Fibroblast of lung (primary cell): ENCODE measurements around the gene TIMM22. TPM values are rescaled to one million over a fixed set of nuclear protein-coding genes. Genes with fewer than 3 reads are reported as not detected.
A peak's percentile ranks its signal among the peaks of the same experiment; 100 is the strongest.
"Not testable (repeated sequence)": the region's sequence is repeated elsewhere in the genome, so short reads cannot be mapped to it uniquely, and the experiment has no call there.

Experiments used
- DNase-seq, 2 donors: peaks; one replicate each; pipeline versions ENCODE4 v3.0.0 to v3.0.0-alpha.2; 2010; ENCODE audit warnings: low read depth in 2 of 2
- H2AFZ ChIP-seq: 2 replicates; pipeline ENCODE4 v1.5.1; 2012; ENCODE audit warnings: low read length, control low read depth, inconsistent platforms
- H3K27ac ChIP-seq: 2 replicates; pipeline ENCODE4 v1.5.1; 2011; ENCODE audit warnings: low read length, control low read depth; ENCODE audit not compliant: insufficient read depth
- H3K27me3 ChIP-seq: 2 replicates; pipeline ENCODE4 v1.5.1; 2011; ENCODE audit warnings: mild to moderate bottlenecking, low read length; ENCODE audit not compliant: control insufficient read depth, insufficient read depth
- H3K36me3 ChIP-seq: 2 replicates; pipeline ENCODE4 v1.5.1; 2011; ENCODE audit warnings: low read length; ENCODE audit not compliant: control insufficient read depth, insufficient read depth
- H3K4me1 ChIP-seq: 2 replicates; pipeline ENCODE4 v1.5.1; 2011; ENCODE audit warnings: low read length; ENCODE audit not compliant: control insufficient read depth, insufficient read depth; ENCODE audit errors: extremely low read depth
- H3K4me2 ChIP-seq: 2 replicates; pipeline ENCODE4 v1.5.1; 2011; ENCODE audit warnings: low read length, control low read depth; ENCODE audit not compliant: insufficient read depth; ENCODE audit errors: extremely low read depth
- H3K4me3 ChIP-seq, 4 experiments: fragments of 200-600 bp in 1 of 4; sonication (generic) in 1 of 4; replicated peaks in 1 of 4; 2 replicates each; pipeline ENCODE4 v1.5.1; 2011 to 2016; ENCODE audit warnings: low read length in 4 of 4, low read depth in 3 of 4, mild to moderate bottlenecking in 3 of 4, control low read depth in 2 of 4, inconsistent platforms in 1 of 4, mixed read lengths in 1 of 4; ENCODE audit not compliant: insufficient read depth in 1 of 4; ENCODE audit errors: control extremely low read depth in 1 of 4
- H3K79me2 ChIP-seq: 2 replicates; pipeline ENCODE4 v1.5.1; 2012; ENCODE audit warnings: mild to moderate bottlenecking, low read length, inconsistent platforms; ENCODE audit not compliant: control insufficient read depth, insufficient read depth
- H3K9ac ChIP-seq: 2 replicates; pipeline ENCODE4 v1.5.1; 2011; ENCODE audit warnings: mild to moderate bottlenecking, low read length, control low read depth; ENCODE audit not compliant: insufficient read depth
- H3K9me3 ChIP-seq: 2 replicates; pipeline ENCODE4 v1.5.1; 2012; ENCODE audit warnings: low read depth, low read length; ENCODE audit not compliant: control insufficient read depth, insufficient read depth
- H4K20me1 ChIP-seq: 2 replicates; pipeline ENCODE4 v1.5.1; 2011; ENCODE audit warnings: low read length; ENCODE audit not compliant: control insufficient read depth, insufficient read depth; ENCODE audit errors: extremely low read depth
- EZH2 ChIP-seq: IDR thresholded peaks from 2 replicates; pipeline ENCODE4 v1.5.1; 2012; ENCODE audit warnings: low read length, control low read depth, mild to moderate bottlenecking; ENCODE audit errors: missing control alignments
- polyA plus RNA-seq, 2 donors: library from polyadenylated mRNA; depleted of rRNA in 1 of 2; stranded (reverse) in 1 of 2; unstranded in 1 of 2; fragments of >200 nt; gene quantifications; 2 replicates each; pipeline ENCODE4 v1.2.1, GENCODE V29; 2011 to 2012; ENCODE audit warnings: missing spikeins in 1 of 2
- total RNA-seq: library from RNA; depleted of rRNA; stranded (reverse); fragments of >200 nt; gene quantifications from 2 replicates; pipeline ENCODE4 v1.2.1, GENCODE V29; 2014
- TF ChIP-seq, protein P1 (sequence below), 2 donors: IDR thresholded peaks in 1 of 2; conservative IDR thresholded peaks in 1 of 2; 1 replicate in 1 of 2; 2 replicates in 1 of 2; pipeline ENCODE4 v1.5.1; 2011 to 2012; ENCODE audit warnings: low read length in 2 of 2, control low read depth in 1 of 2, inconsistent platforms in 1 of 2, low read depth in 1 of 2, mild to moderate bottlenecking in 1 of 2

Gene TIMM22
- total and polyA plus RNA-seq, 2 donors (not counting 1 experiment from before 2014, with no cell fraction given) = 13.4 to 17.4 TPM

DNA sequence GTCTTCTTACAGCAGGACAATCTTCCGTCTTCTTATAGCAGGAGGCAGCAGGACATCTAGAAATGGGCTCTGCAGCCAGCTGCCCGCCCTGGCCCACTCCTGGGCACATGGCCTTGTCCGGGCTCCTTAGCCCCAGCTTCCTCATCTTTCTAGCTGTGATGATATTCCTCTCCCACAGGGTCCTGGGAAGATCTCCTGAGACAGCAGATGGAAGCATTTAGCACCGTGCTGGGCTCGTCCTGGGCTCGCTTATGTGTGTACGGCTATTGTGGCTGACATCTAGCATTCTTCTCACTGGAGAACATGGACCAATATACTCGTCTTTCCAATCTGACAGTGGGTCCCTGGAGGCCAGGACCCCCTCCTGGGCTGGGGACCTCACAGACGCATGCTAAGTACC lies 48.5 kb downstream of the TIMM22 start:
- no peaks in the 10 kb centered on the region for H3K9me3 ChIP-seq
- TF ChIP-seq, protein P1, sequence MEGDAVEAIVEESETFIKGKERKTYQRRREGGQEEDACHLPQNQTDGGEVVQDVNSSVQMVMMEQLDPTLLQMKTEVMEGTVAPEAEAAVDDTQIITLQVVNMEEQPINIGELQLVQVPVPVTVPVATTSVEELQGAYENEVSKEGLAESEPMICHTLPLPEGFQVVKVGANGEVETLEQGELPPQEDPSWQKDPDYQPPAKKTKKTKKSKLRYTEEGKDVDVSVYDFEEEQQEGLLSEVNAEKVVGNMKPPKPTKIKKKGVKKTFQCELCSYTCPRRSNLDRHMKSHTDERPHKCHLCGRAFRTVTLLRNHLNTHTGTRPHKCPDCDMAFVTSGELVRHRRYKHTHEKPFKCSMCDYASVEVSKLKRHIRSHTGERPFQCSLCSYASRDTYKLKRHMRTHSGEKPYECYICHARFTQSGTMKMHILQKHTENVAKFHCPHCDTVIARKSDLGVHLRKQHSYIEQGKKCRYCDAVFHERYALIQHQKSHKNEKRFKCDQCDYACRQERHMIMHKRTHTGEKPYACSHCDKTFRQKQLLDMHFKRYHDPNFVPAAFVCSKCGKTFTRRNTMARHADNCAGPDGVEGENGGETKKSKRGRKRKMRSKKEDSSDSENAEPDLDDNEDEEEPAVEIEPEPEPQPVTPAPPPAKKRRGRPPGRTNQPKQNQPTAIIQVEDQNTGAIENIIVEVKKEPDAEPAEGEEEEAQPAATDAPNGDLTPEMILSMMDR (conservative IDR thresholded peaks at IDR 0.05 in 1 of 2, IDR thresholded peaks at IDR 0.05 in 1 of 2; ENCODE audit: low read depth in 1 of 2, low read length in 2 of 2) = no peak
- no peak for TF ChIP-seq EZH2
- no peaks in the 10 kb centered on the region for H3K27me3 ChIP-seq
- peaks cover 10% of the 10 kb centered on the region for H3K36me3 ChIP-seq
- no peak overlapping the region for H3K9ac ChIP-seq
- H3K79me2 ChIP-seq = no peaks in the 10 kb centered on the region
- no peak overlapping the region for H3K27ac ChIP-seq
- no peaks in the 10 kb centered on the region for H4K20me1 ChIP-seq
- no peak for DNase-seq
- no peak overlapping the region for H2AFZ ChIP-seq
- peaks cover 11% of the 10 kb centered on the region for H3K4me1 ChIP-seq
- no peak overlapping the region for H3K4me3 ChIP-seq
- H3K4me2 ChIP-seq = no peak overlapping the region

DNA sequence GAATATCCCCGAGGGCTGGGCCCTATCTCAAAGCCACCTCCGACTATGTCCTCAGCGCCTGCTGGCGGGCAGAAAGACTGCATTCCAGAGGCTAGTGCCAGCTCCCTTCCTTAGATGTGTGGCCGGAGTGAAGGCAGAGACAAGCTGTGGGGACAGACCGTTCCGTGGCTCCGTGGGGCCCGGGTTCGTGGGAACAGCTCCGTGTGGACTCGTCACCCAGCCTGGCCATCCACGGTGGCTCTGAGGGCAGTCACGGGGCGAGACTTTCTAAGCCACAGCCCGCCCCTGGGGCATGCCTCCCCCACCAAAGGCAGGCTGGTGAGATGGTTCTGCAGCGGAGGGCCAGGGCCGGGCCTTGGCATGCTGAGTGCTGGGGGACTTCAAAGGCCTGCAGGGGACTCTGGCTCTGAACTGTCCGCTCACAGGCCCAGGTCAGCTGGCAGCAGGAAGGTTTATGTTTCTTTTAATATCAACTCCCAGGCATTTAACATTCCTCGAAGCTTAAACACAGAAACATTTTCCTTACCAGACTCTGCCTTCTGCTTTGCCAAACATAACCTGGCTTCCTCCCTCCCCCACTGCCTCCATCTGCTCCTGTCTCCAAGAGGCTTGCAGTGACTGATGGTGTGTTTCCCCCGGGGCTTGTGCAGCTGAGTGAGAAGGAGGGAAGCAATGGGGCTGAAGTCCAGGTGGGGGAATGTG lies 50.4 kb downstream of the TIMM22 start:
- no peak for TF ChIP-seq EZH2
- TF ChIP-seq, protein P1 (conservative IDR thresholded peaks at IDR 0.05 in 1 of 2, IDR thresholded peaks at IDR 0.05 in 1 of 2; ENCODE audit: low read depth in 1 of 2, low read length in 2 of 2) = no peak
- Histone ChIP-seq H3K27ac (no peak overlapping the region), H3K27me3 (no peaks in the 10 kb centered on the region), H3K36me3 (peaks cover 7% of the 10 kb centered on the region), H3K4me3 (no peak overlapping the region), H2AFZ (no peak overlapping the region), H3K9me3 (no peaks in the 10 kb centered on the region), H3K79me2 (no peaks in the 10 kb centered on the region), H3K4me1 (peaks cover 11% of the 10 kb centered on the region), H3K4me2 (no peak overlapping the region), H3K9ac (peak overlapping the region; percentile 48), H4K20me1 (no peaks in the 10 kb centered on the region)
- peak; percentile 52 to 64 for DNase-seq

DNA sequence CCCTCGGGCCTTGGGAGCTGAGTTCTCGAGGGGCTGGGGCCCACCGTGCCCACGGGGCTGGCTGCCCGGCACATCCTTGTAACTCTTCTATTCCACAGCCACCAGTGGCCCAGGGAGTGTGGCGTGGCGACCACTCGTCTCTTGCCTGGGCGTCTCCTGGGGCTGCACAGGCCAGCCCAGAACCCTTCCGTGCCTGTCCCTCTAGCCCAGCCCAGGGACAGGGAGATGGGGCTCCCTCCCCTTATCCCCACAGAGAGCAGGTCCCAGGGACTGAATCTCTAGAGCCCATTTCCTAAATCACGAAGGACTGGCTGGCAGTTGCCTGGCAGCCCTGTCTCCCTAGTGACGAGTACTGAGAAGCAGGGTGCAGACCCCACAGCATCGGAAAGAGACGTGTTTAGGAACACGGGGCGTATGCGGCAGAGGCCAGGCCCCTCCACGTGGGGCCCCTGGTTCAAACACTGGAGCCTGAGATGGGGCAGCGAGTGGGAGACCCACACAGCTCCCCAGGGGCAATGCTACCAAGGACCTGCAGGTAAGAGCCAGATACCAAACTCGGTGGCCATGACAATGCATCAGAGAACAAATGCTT lies 51.0 kb downstream of the TIMM22 start:
- H3K4me2 ChIP-seq = no peak overlapping the region
- H3K27ac ChIP-seq = no peak overlapping the region
- H3K9me3 ChIP-seq = no peaks in the 10 kb centered on the region
- H3K4me1 ChIP-seq = peaks cover 11% of the 10 kb centered on the region
- no peak overlapping the region for H2AFZ ChIP-seq
- no peak overlapping the region for H3K4me3 ChIP-seq
- no peaks in the 10 kb centered on the region for H3K27me3 ChIP-seq
- peaks cover 5% of the 10 kb centered on the region for H3K36me3 ChIP-seq
- H3K9ac ChIP-seq = no peak overlapping the region
- TF ChIP-seq, protein P1 (conservative IDR thresholded peaks at IDR 0.05 in 1 of 2, IDR thresholded peaks at IDR 0.05 in 1 of 2; ENCODE audit: low read depth in 1 of 2, low read length in 2 of 2) = no peak
- no peak for TF ChIP-seq EZH2
- no peaks in the 10 kb centered on the region for H4K20me1 ChIP-seq
- H3K79me2 ChIP-seq = no peaks in the 10 kb centered on the region
- no peak for DNase-seq

DNA sequence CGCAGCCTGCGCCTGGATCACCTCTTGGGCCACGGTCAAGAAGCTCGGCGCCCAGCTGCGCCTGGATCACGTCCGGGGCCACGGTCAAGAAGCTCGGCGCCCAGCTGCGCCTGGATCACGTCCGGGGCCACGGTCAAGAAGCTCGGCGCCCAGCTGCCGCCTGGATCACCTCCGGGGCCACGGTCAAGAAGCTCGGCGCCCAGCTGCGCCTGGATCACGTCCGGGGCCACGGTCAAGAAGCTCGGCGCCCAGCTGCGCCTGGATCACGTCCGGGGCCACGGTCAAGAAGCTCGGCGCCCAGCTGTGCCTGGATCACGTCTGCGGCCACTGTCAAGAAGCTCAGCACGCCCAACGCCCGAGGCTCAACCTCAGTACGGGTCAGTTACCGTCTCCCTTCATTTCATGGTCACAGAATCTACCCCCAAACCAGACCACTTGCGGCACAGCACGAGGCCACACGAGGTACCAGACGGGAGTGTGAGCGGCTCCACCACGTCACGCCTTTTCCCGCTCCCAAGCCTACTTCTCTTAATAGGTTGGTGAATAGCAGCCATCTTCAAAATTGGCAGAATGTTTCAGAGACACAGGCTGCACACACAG lies 51.7 kb downstream of the TIMM22 start:
- not testable (repeated sequence) for H3K4me3 ChIP-seq, H2AFZ ChIP-seq, H3K27me3 ChIP-seq, H3K9me3 ChIP-seq, H3K79me2 ChIP-seq, H3K4me1 ChIP-seq, H3K36me3 ChIP-seq, H3K4me2 ChIP-seq, DNase-seq, H4K20me1 ChIP-seq, H3K9ac ChIP-seq, H3K27ac ChIP-seq
